ENCODE results near the gene HOXB6. TPM values are rescaled to one million over a fixed set of nuclear protein-coding genes. Genes with fewer than 3 reads are reported as not detected.

The HOXB6 gene
- polyA plus RNA-seq, 3 donors: not detected

GRCh38 chr17:48589060-48589830 is 15.5 kb downstream of the HOXB6 start:
- H3K79me2 ChIP-seq (ENCODE audit: insufficient read depth, low read length): no peaks in the 10 kb centered on the region
- H3K27me3 ChIP-seq (ENCODE audit: control insufficient read depth in 2 of 2, insufficient read depth in 2 of 2, low read length in 2 of 2): peaks cover 84 to 99% of the 10 kb centered on the region in 2 donors
- H3K9ac ChIP-seq (ENCODE audit: insufficient read depth, low read length, poor library complexity, severe bottlenecking): no peak overlapping the region
- H3K4me2 ChIP-seq (replicated peaks; ENCODE audit: extremely low read depth, low read length, poor library complexity, severe bottlenecking): peak overlapping the region; percentile 57
- peaks cover 35 to 47% of the 10 kb centered on the region in 2 donors for H3K4me1 ChIP-seq (ENCODE audit: control insufficient read depth in 1 of 2, insufficient read depth in 2 of 2, low read length in 2 of 2)
- intact Hi-C loops (cut with micrococcal nuclease): no loop called here
- Mint-ChIP-seq H3K4me1 (peaks cover 59% of the 10 kb centered on the region), H3K9me3 (peaks cover 0 to 38% (median 16%) of the 10 kb centered on the region in 7 donors), H3K4me3 (peak overlapping the region in 1 of 2 donors; percentile 99), H3K36me3 (peaks cover 8 to 40% of the 10 kb centered on the region in 2 donors), H3K27me3 (ENCODE audit: low read depth in 3 of 3) (peaks cover 100% of the 10 kb centered on the region in 3 donors), H3K27ac (no peak overlapping the region)
- no peak overlapping the region for H3K27ac ChIP-seq (ENCODE audit: low read depth in 1 of 2, low read length in 2 of 2)
- peaks cover 0 to 14% of the 10 kb centered on the region in 2 donors for H3K9me3 ChIP-seq (replicated peaks in 1 of 2; ENCODE audit: control insufficient read depth in 1 of 2, insufficient read depth in 1 of 2, low read length in 2 of 2)
- TF ChIP-seq CTCF (IDR thresholded peaks at IDR 0.05): no peak
- no peak for DNase-seq
- no peak overlapping the region for H3K4me3 ChIP-seq (replicated peaks in 1 of 3; ENCODE audit: low read depth in 2 of 3, low read length in 3 of 3)
- H3K36me3 ChIP-seq (replicated peaks in 1 of 2; ENCODE audit: control insufficient read depth in 1 of 2, insufficient read depth in 2 of 2, low read length in 2 of 2): no peaks in the 10 kb centered on the region
- H2AFZ ChIP-seq (ENCODE audit: insufficient read depth, low read depth, low read length, poor library complexity, severe bottlenecking): no peak overlapping the region
- H4K20me1 ChIP-seq (ENCODE audit: insufficient read depth, low read length): no peaks in the 10 kb centered on the region
- 5% methylated on average over 3 of the region's 10 CpGs for WGBS (ENCODE audit: insufficient coverage)

GRCh38 chr17:48588528-48588927 is 16.3 kb downstream of the HOXB6 start:
- no CpG with 5 or more reads among the region's 2 CpGs for WGBS (ENCODE audit: insufficient coverage)
- no peak overlapping the region for H3K4me3 ChIP-seq (replicated peaks in 1 of 3; ENCODE audit: low read depth in 2 of 3, low read length in 3 of 3)

More at GRCh38 chr17:48588528-48588927, 16.3 kb downstream of the HOXB6 start:
- Histone ChIP-seq H3K36me3 (replicated peaks in 1 of 2; ENCODE audit: control insufficient read depth in 1 of 2, insufficient read depth in 2 of 2, low read length in 2 of 2) (no peaks in the 10 kb centered on the region), H3K79me2 (ENCODE audit: insufficient read depth, low read length) (no peaks in the 10 kb centered on the region), H3K4me1 (ENCODE audit: control insufficient read depth in 1 of 2, insufficient read depth in 2 of 2, low read length in 2 of 2) (peaks cover 34 to 46% of the 10 kb centered on the region in 2 donors), H3K27ac (ENCODE audit: low read depth in 1 of 2, low read length in 2 of 2) (no peak overlapping the region), H2AFZ (ENCODE audit: insufficient read depth, low read depth, low read length, poor library complexity, severe bottlenecking) (no peak overlapping the region), H3K27me3 (ENCODE audit: control insufficient read depth in 2 of 2, insufficient read depth in 2 of 2, low read length in 2 of 2) (peaks cover 90 to 99% of the 10 kb centered on the region in 2 donors), H3K9me3 (replicated peaks in 1 of 2; ENCODE audit: control insufficient read depth in 1 of 2, insufficient read depth in 1 of 2, low read length in 2 of 2) (peaks cover 0 to 16% of the 10 kb centered on the region in 2 donors), H3K4me2 (replicated peaks; ENCODE audit: extremely low read depth, low read length, poor library complexity, severe bottlenecking) (no peak overlapping the region), H4K20me1 (ENCODE audit: insufficient read depth, low read length) (no peaks in the 10 kb centered on the region), H3K9ac (ENCODE audit: insufficient read depth, low read length, poor library complexity, severe bottlenecking) (no peak overlapping the region)
- TF ChIP-seq CTCF (IDR thresholded peaks at IDR 0.05): no peak
- Mint-ChIP-seq H3K4me1 (peaks cover 56% of the 10 kb centered on the region), H3K27ac (no peak overlapping the region), H3K27me3 (ENCODE audit: low read depth in 3 of 3) (peaks cover 99 to 100% (median 100%) of the 10 kb centered on the region in 3 donors), H3K4me3 (peak overlapping the region in 1 of 2 donors; percentile 99), H3K36me3 (peaks cover 8 to 44% of the 10 kb centered on the region in 2 donors), H3K9me3 (peaks cover 0 to 34% (median 16%) of the 10 kb centered on the region in 7 donors)
- intact Hi-C loops (cut with micrococcal nuclease): no loop called here
- no peak for DNase-seq

Data from CD14-positive monocyte (primary cell).